A673 (cell line): ENCODE data around the gene APOBR.

ENCODE experiments used
- CTCF ChIP-seq: fragments of 300-800, 200-600 bp; sonication (generic); conservative IDR thresholded peaks from 2 replicates; pipeline ENCODE4 v1.5.1; 2017; ENCODE audit warnings: low read depth, mild to moderate bottlenecking, antibody characterized with exemption, low read length, moderate library complexity, mixed read lengths
- EZH2 ChIP-seq: fragments of 200-600 bp; sonication (generic); IDR thresholded peaks from 2 replicates; pipeline ENCODE4 v1.6.1; 2017; ENCODE audit warnings: borderline replicate concordance, low read depth, mild to moderate bottlenecking, mixed read lengths, antibody characterized with exemption, low read length; ENCODE audit not compliant: poor library complexity, severe bottlenecking

- TF ChIP-seq CTCF (no peak), EZH2 (no peak)
Measured at GRCh38 chr16:28477311-28477920, 17.0 kb upstream of the APOBR start.
